Loucy (cell line): Measurements from ENCODE around the gene BTBD16.

Source experiments
- EZH2phosphoT487 ChIP-seq: fragments of 200-600 bp; IDR thresholded peaks from 2 replicates; pipeline ENCODE4 v1.6.1; 2018; ENCODE audit warnings: antibody characterized with exemption, mild to moderate bottlenecking, moderate library complexity, borderline replicate concordance
- TF ChIP-seq, protein P1 (sequence below): fragments of 200-600 bp; sonication (generic); conservative IDR thresholded peaks from 2 replicates; pipeline ENCODE4 v1.5.1; 2014; ENCODE audit warnings: mild to moderate bottlenecking, antibody characterized with exemption, low read length

DNA sequence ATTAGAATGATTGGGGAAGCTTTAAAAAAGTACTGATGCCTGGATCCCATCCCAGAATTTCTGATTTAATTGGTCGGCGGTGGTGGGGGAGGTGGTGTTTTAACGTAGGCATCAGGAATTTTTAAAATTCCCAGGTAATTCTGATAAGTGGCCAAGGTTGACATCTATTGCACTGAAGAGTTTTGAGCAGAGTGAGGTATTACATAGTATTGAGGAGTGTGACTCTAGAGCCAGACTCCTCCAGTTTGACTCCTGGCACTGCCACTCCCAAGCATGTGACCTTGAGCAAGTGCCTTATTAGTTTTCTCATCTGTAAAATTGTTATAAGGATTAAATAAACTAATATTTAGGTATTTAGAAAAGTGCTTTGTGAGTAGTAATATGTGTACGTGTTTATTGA, 109.6 kb downstream of the BTBD16 start:
- TF ChIP-seq, protein P1, sequence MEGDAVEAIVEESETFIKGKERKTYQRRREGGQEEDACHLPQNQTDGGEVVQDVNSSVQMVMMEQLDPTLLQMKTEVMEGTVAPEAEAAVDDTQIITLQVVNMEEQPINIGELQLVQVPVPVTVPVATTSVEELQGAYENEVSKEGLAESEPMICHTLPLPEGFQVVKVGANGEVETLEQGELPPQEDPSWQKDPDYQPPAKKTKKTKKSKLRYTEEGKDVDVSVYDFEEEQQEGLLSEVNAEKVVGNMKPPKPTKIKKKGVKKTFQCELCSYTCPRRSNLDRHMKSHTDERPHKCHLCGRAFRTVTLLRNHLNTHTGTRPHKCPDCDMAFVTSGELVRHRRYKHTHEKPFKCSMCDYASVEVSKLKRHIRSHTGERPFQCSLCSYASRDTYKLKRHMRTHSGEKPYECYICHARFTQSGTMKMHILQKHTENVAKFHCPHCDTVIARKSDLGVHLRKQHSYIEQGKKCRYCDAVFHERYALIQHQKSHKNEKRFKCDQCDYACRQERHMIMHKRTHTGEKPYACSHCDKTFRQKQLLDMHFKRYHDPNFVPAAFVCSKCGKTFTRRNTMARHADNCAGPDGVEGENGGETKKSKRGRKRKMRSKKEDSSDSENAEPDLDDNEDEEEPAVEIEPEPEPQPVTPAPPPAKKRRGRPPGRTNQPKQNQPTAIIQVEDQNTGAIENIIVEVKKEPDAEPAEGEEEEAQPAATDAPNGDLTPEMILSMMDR, result no peak
- no peak for TF ChIP-seq EZH2phosphoT487
